GM21381 (cell line): ENCODE results near the gene NFYC.

Experiments
- ATAC-seq: cut with Tn5 transposase; IDR thresholded peaks from one replicate; pipeline ENCODE4 v1.9.1; 2021; ENCODE audit warnings: mild to moderate bottlenecking, moderate library complexity; ENCODE audit not compliant: unreplicated experiment

Gene NFYC

GRCh38 chr1:40794974-40795715, 103.6 kb downstream of the NFYC start:
- no peak for ATAC-seq

GRCh38 chr1:40795811-40796586, 104.5 kb downstream of the NFYC start:
- no peak for ATAC-seq

DNA sequence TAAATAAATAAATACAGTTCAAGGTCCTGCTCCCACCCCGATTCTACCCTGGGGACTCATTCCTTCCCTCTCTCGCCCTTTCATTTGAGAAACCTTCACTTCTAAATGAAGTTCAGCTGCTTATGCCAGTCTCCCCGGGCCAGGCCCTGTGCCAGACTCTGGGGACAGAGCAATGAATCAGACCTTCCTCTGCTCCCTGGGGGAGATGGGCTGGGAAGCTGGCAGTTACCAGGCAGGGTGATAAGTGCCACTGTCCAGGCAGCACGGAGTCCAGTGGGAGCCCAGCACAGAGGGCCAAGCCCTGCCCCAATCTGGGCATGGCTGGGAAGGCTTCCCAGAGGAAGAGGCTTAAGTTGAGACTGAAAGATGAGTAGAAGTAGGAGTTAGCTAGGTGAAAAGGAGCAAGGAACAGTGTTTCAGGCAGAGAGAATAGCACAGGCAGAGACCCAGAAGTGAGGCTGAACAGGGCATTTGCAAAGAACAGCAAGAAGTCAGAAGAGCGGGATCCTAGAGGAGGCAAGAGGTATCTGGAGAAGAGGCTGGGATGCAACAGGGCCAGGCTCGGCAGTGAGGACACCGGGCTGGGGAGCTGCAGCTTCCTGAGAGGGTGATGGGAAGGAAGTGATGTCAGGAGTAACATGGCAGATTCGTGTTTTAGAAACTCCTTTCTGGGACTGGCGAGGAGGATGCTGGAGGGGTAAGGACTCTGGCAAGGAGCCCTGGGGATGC, 105.6 kb downstream of the NFYC start:
- ATAC-seq: no peak

DNA sequence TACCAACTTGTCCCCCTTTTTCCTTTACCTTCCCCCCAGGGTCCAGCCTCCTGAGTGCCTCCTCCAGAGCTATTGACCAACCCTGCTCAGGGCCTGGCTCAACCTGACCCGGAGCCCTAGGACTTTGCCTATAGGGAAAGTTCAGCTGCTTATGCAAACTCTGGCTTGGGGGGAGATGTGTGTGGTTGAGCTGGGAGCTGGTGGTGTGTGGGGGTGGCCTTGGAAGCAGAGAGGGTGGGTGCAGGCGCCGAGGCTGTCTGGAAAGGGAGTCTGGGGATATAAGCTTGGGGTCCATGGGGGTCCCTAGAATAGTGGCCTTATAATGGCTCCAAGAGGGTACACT, 106.1 kb downstream of the NFYC start:
- no peak for ATAC-seq

DNA sequence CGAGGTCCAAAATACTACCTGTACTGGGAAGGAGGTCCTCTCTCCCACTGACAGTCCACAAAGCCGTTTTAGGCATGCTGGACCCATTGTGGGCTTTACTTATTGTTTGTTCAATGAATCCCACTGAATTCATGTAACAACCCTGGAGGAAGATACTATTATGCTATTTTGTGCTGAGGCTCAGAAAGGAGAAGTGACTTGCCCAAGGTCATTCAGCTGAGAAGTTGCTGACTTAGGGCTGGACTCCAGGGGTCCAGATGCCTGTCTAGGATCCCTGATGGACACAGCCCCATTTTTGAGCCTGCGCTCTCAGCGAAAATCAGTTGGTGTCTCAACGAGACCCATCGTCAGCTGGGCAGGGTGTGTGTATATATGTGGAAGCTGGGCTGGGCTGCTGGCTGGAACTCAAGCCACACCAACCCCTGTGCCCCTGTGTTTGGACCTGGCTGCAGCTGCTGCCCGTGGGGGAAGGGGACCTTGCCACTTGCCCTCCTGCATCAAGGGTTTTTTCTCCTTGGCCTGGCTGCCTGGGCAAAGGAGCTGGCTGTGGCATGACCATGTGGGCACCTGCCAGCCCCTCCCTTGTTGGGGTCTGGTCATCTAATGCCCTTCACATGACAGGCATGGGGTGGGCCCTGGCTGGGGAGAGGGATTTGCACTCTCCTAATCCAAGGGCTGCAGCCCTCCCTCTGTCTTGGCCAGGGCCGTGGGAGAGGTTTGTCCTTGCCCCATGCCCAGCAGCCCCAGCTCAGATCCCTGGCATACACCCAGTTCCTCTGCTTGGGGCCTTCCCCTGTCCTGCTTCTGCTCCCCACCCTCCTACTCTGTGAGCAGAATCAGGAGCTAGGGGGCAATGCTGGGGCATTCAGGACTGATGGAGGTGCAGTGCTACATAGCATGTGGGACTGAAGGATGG, 107.1 kb downstream of the NFYC start:
- ATAC-seq: no peak

DNA sequence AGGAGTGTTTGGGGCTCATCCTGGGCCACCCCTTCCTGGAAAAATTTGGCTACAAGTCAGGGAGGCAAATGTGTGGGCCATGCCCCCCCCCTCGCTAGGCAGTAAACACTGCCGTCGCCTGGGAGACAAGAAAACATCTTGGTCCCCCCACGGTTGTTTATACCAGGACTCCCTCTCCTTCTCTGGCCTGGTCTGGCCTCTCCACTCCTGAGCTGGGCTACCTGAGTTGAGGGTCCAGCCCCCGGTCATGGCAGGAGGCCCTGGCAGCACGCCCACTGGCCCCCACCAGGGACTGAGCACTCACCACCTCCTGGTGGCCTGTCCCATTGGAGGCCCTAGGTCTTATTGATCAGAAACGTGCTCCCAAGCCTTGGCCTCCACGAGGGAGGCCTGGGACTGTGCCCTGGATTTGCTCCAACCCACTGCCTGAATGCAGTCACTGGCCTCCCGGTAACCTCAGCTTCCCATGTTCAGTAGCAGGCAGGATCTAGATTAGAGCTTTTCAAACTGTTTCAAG, 107.9 kb downstream of the NFYC start:
- ATAC-seq: no peak

- ATAC-seq: no peak
Measured at GRCh38 chr1:40801742-40802077, 110.2 kb downstream of the NFYC start.

DNA sequence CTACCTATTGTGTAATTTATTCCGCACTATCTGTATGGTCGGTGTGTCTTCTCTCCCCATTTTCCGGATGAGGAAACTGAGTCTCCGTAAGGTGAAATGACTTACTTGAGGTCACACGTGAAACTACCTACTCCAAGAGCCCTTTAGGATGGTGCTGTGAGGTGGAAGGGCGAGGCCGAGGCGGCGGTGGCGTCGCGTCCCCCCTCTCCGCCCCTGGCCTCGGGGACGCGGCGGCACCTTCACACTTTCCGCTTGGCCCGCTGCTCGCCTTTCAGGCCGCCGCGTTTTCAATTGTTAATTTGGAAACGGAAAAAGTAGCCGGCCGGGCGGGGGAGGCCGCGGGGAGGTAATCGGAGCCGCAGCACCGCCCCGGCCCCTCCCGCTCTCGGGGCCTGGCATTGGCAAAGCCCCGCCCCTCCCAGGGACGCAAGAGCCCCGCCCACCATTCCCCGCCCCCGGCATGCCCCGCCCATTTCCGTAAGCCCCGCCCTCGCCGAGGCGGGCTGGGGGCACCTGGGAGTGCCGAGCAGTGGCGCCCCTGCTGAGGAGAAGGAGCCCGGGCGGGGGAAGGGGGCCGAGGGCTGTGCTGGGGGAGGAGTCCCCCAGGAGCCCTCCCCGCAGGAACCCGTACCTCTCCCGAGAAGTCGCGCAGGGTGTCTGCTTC, 110.7 kb downstream of the NFYC start:
- ATAC-seq: peak; percentile 56

DNA sequence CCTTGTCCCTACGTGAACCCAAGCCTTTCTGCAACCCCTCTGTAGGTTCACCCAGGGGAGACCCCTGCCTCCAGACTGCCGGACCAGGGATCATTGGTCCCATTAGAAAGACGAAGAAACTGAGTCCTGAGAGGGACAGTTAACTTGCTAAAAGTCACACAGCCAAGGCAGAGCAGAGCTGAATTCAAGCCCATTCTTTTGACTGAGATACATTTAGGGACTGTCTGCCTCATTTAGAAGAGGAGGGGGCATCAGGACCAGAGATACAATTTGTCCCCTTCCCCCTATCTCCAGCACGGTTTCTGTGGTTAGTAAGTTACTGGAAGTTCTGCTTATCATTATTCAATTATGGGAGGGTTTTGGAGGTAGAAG, 111.2 kb downstream of the NFYC start:
- peak; percentile 9 for ATAC-seq

DNA sequence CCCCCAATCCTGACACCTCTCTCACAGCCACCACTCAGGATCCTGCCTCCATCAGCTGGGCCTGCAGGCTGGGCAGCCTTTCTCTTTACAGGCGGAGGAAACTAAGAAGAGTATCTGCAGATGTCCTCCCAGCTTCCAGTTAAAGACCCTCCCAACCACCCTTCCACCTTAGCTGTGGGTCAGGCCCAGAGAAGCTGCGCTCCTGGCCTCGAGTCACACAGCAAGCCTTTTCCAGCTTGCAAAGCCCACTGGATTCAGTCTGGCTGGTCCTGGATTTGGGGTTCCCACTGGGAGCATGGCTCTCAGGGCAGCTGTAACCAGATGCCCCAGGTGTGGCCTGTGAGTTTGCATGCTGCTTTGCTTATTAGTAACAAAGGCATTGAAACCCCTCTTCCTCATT, 111.9 kb downstream of the NFYC start:
- no peak for ATAC-seq

DNA sequence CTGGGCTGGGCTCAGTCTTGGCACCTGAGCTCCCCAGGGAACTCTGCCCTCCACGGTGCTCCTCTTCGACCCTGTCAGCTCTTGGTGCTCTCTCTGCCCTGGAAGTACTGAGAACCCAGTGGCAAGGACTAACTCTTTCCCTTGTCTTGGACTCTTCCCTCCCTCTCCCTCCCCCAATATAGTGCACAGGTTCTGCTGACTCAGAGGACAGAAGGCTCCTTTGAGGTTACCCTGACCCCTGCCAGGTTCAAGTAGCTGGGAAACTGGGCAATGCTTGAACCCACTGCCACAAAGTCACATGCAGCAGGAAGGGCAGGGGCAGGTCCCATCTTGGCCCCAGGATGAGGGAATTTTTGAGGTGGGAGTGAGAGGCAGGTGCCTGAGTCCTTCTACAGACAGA, 112.4 kb downstream of the NFYC start:
- no peak for ATAC-seq

- no peak for ATAC-seq
Measured at GRCh38 chr1:40806240-40806639, 114.7 kb downstream of the NFYC start.

GRCh38 chr1:40806731-40807695, 115.5 kb downstream of the NFYC start:
- ATAC-seq: no peak

GRCh38 chr1:40808002-40808401, 116.5 kb downstream of the NFYC start:
- ATAC-seq: no peak

DNA sequence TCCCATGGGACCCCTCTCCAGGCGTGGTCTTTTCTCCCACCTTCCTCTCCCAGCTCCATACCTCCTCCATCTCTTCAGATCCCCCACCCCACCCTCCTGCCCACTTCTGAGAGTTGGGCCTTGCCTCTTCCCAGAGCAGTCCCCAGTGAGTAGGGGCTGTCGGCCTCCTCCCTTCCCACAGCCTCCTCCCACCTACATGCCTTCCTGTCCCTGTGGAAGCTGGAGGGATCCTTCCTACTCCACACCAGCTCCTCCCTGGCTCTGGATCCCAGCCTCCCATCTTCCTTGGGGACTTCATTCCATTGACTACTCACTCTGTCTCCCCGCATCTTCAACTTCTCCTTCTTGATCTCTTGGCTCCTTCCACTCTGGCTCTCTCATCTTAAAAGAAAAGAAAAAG, 116.9 kb downstream of the NFYC start:
- no peak for ATAC-seq

DNA sequence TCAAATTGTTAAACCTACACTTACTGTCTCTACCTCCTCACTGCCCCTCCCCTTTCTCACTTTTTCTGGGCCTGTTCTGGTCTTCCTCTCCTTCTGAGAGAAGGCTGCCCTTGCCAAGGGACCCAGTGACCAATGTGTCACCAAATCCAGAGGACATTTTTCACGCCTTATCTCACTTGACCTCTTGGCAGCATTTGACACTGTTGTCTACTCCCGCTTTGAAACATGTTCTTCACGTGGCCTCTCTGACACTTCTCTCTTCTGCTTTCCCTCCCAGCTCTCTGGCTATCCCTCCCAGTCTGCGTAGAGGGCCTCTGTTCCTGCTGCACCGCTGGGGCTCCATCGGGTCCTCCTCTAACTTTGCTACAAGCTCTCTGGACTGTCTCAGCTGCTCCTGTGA, 117.4 kb downstream of the NFYC start:
- ATAC-seq: peak; percentile 16

- ATAC-seq: no peak
Measured at GRCh38 chr1:40810927-40811326, 119.4 kb downstream of the NFYC start.

DNA sequence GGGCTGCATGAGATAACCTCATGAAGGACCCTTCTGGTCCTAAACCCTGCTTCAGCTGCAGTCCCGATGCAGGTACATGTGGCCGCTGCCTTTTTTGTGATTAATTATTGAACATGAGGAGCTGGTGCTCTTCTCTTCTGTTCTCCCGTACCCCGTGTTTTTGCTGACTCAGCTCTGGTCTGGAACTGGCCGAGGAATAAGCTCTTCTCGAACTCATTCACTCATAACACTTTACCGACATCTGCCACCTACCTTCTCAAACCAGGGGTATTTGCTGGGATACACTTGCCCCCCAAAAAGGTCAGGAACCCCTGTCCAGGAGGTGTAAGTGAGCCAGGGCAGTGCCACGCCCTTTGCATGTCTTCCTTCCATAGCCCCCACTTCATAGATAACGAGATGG, 123.9 kb downstream of the NFYC start:
- no peak for ATAC-seq

DNA sequence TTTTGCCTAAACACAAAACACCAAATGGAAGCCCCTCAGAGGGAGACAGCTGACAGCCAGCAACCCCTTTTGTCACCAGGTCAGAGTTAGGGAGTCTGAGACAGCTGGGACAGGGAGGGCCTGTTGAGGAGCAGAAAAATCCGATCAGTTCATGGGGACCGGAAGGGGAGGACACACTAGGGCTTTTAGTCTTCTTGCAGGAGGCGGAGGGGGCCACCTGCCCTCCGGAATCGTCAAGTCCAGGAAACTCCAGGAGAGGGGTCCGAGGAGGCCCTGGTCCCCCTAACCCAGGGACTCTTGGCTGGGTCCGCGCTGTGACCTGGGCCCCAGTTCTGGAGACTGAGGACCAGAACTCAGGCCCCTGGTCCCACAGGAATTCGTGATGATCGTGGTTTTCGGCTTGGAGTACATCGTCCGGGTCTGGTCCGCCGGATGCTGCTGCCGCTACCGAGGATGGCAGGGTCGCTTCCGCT, 126.3 kb downstream of the NFYC start:
- ATAC-seq: no peak
